RWPE1 (cell line): ENCODE measurements around the gene GLI2.

Experiments
- CTCF ChIA-PET: fragments of 350-600 bp; sonication (Branson Sonifier 250); formaldehyde crosslinking; extraction: SDS; loops from one replicate; lab custom pipeline; 2021; lab: Yijun Ruan, JAX
- POLR2A ChIA-PET: fragments of 400-600 bp; formaldehyde crosslinking; extraction: SDS; loops from one replicate; lab custom pipeline; 2020; ENCODE audit warnings: antibody characterized with exemption; ENCODE audit not compliant: low non-redundant PET; lab: Yijun Ruan, JAX
- DNase-seq: peaks from one replicate; pipeline ENCODE4 v3.0.0; 2012; ENCODE audit warnings: low spot score
- H3K27ac ChIP-seq: fragments of 450-650 bp; 2 replicates; pipeline ENCODE4 v1.5.1; 2017
- CTCF ChIP-seq: fragments of 450-650 bp; conservative IDR thresholded peaks from 2 replicates; pipeline ENCODE4 v1.5.1; 2017; ENCODE audit warnings: low read depth, mild to moderate bottlenecking

The GLI2 gene

GRCh38 chr2:120715353-120715752 is 20.3 kb upstream of the GLI2 start:
- ChIA-PET CTCF (interaction anchor here (0.6 to 0.7 kb wide), 2 partner anchors 35 to 1396 kb away, joined by 3 read pairs; no protein-coding TSS in a partner anchor), POLR2A (no interaction called here)
- no peak for DNase-seq
- no peak overlapping the region for H3K27ac ChIP-seq
- no peak for TF ChIP-seq CTCF

- no peak for TF ChIP-seq CTCF
- H3K27ac ChIP-seq: no peak overlapping the region
- DNase-seq: no peak
- ChIA-PET POLR2A (no interaction called here), CTCF (interaction anchor here (0.6 to 0.7 kb wide), 2 partner anchors 35 to 1397 kb away, joined by 3 read pairs; no protein-coding TSS in a partner anchor)
These were observed 19.7 kb upstream of the GLI2 start for GRCh38 chr2:120715941-120716340.

GRCh38 chr2:120716641-120717585 is 18.8 kb upstream of the GLI2 start:
- no peak for TF ChIP-seq CTCF
- CTCF ChIA-PET: interaction anchor here (1.0 kb wide), 1 partner anchor 354 kb away, joined by 4 read pairs; no protein-coding TSS in a partner anchor
- DNase-seq: no peak
- no peak overlapping the region for H3K27ac ChIP-seq
- POLR2A ChIA-PET: no interaction called here

- H3K27ac ChIP-seq: no peak overlapping the region
- TF ChIP-seq CTCF: no peak
- ChIA-PET CTCF (no interaction called here), POLR2A (no interaction called here)
- no peak for DNase-seq
These were observed 16.2 kb upstream of the GLI2 start for GRCh38 chr2:120719491-120719890.

- no peak overlapping the region for H3K27ac ChIP-seq
- CTCF ChIA-PET: no interaction called here
- no peak for TF ChIP-seq CTCF
- POLR2A ChIA-PET: no interaction called here
- DNase-seq: no peak
These were observed 15.4 kb upstream of the GLI2 start for GRCh38 chr2:120720231-120720630.

- no peak overlapping the region for H3K27ac ChIP-seq
- DNase-seq: no peak
- POLR2A ChIA-PET: no interaction called here
- no peak for TF ChIP-seq CTCF
- CTCF ChIA-PET: no interaction called here
These were observed 14.8 kb upstream of the GLI2 start for GRCh38 chr2:120720746-120721375.
